Neutrophil (primary cell): ENCODE results near the gene SEC14L1.

Experiments
- H3K27ac ChIP-seq: fragments of 200-600 bp; sonication (generic); 2 replicates; pipeline ENCODE4 v1.5.1; 2016; ENCODE audit warnings: mild to moderate bottlenecking, moderate library complexity
- H3K27me3 ChIP-seq: fragments of 200-600 bp; sonication (generic); 2 replicates; pipeline ENCODE4 v1.6.0; 2016; ENCODE audit warnings: mild to moderate bottlenecking
- H3K36me3 ChIP-seq: fragments of 200-600 bp; sonication (generic); 2 replicates; pipeline ENCODE4 v1.5.1; 2017
- H3K4me1 ChIP-seq, 2 experiments: fragments of 200-600 bp in 1 of 2; sonication (generic) in 1 of 2; 1 replicate in 1 of 2; 2 replicates in 1 of 2; pipeline versions ENCODE4 v1.5.1 to v1.6.1; 2013 to 2016; ENCODE audit warnings: low read depth in 1 of 2, low read length in 1 of 2, mild to moderate bottlenecking in 1 of 2, moderate library complexity in 1 of 2; ENCODE audit not compliant: control insufficient read depth in 1 of 2, insufficient read depth in 1 of 2
- H3K4me3 ChIP-seq, 2 experiments: fragments of 200-600 bp in 1 of 2; sonication (generic) in 1 of 2; 1 replicate in 1 of 2; 2 replicates in 1 of 2; pipeline ENCODE4 v1.5.1; 2013 to 2016; ENCODE audit warnings: low read depth in 1 of 2, low read length in 1 of 2, mild to moderate bottlenecking in 1 of 2, moderate library complexity in 1 of 2
- H3K9me3 ChIP-seq: fragments of 200-600 bp; sonication (generic); 2 replicates; pipeline ENCODE4 v1.5.1; 2016
- TF ChIP-seq, protein P1 (sequence below): fragments of 200-600 bp; sonication (generic); IDR thresholded peaks from 2 replicates; pipeline ENCODE4 v1.5.1; 2016; ENCODE audit warnings: antibody characterized with exemption

Gene SEC14L1

DNA sequence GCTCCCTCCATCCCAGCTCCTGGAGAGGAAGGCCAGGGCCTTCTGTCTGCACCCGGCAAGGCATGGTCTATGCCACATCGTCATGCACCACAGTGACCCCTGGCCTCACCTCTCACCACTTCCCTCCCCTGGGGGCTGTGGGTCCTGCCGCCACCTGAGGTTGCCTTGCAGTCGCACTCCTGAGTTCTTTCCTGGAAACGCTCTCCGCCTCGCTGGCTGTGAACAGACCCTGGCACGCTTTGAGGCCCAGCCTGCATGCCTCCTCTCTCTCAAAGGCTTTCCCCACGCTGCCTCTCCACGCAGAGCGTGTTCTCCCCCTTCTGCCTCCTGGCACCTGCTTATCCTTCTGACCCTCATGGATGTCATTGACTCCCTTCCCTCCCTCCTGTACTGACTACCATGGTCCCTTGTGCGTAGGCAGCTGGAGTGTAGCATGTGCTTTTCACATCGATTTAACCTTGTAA is 45.4 kb downstream of the SEC14L1 start:
- TF ChIP-seq, protein P1, sequence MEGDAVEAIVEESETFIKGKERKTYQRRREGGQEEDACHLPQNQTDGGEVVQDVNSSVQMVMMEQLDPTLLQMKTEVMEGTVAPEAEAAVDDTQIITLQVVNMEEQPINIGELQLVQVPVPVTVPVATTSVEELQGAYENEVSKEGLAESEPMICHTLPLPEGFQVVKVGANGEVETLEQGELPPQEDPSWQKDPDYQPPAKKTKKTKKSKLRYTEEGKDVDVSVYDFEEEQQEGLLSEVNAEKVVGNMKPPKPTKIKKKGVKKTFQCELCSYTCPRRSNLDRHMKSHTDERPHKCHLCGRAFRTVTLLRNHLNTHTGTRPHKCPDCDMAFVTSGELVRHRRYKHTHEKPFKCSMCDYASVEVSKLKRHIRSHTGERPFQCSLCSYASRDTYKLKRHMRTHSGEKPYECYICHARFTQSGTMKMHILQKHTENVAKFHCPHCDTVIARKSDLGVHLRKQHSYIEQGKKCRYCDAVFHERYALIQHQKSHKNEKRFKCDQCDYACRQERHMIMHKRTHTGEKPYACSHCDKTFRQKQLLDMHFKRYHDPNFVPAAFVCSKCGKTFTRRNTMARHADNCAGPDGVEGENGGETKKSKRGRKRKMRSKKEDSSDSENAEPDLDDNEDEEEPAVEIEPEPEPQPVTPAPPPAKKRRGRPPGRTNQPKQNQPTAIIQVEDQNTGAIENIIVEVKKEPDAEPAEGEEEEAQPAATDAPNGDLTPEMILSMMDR = no peak
- peak overlapping the region; percentile 3 for H3K27ac ChIP-seq
- H3K27me3 ChIP-seq = no peaks in the 10 kb centered on the region
- no peak overlapping the region for H3K4me3 ChIP-seq
- H3K36me3 ChIP-seq = peaks cover 61% of the 10 kb centered on the region
- peaks cover 40 to 60% of the 10 kb centered on the region in 2 experiments for H3K4me1 ChIP-seq
- no peaks in the 10 kb centered on the region for H3K9me3 ChIP-seq

DNA sequence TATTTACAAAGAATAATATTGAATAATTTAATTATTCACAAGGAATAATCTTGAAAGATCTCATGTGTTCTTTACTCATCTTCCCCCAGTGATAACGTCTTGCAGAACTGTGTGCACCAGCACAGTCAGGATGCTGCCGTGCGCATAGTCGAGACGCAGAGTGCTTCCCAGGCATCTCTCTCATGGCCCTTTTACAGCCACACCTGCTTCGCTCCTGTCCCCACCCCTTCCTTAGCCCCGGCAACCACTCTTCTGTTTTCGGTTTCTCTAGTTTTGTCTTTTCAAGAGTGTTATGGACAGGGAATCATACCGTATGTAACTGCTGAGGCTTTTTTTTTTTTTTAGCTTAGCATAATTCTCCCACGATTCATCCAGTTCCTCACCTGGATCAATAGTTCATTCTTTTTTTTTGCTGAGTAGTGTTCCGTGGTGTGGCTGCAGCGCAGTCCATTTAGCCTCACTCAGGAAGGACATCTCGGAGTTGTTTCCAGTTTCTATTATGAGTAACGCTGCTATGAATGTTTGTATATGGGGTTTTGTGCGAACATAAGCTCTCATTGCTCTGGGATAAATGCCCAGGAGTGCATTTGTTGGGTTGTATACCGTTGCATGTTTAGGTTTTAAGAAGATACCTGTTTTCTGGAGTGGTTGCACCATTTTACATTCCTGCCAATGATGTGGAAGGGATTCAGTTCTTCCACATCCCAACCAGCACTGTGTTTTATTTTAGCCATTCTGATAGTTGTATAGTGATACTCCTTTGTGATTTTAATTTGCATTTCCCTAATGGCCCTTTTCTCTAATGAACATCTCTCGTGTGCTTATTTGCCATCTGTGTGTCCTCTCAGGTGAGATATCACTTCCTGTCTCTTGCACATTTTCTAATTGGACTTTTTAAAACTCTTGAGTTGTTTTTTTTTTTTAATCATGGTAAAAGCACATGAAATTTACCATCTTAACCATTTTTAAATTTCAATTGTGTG is 47.6 kb downstream of the SEC14L1 start:
- no peak overlapping the region for H3K27ac ChIP-seq
- no peaks in the 10 kb centered on the region for H3K27me3 ChIP-seq
- H3K36me3 ChIP-seq = peaks cover 69% of the 10 kb centered on the region
- TF ChIP-seq, protein P1 = no peak
- peaks cover 21 to 38% of the 10 kb centered on the region in 2 experiments for H3K4me1 ChIP-seq
- H3K4me3 ChIP-seq = no peak overlapping the region
- no peaks in the 10 kb centered on the region for H3K9me3 ChIP-seq

DNA sequence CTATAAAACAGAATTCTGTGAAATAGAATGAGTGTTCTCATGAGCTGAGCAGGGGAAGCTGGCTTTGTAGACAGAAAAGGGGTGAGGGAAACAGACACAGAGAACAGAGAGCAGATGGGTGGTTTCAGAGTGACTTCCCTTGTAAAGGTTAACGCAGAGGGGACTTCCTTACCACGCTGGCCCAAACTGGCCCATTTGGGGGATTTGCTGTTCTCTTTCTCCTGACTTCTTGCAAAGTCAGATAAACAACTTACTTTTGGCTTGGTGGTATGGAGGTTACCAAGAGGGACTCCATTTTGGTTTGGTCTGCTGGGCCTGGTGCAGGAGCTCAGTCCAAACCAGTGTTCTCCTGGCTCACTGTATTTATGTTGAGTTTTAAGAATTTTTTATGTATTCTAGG is 48.4 kb downstream of the SEC14L1 start:
- peaks cover 75% of the 10 kb centered on the region for H3K36me3 ChIP-seq

DNA sequence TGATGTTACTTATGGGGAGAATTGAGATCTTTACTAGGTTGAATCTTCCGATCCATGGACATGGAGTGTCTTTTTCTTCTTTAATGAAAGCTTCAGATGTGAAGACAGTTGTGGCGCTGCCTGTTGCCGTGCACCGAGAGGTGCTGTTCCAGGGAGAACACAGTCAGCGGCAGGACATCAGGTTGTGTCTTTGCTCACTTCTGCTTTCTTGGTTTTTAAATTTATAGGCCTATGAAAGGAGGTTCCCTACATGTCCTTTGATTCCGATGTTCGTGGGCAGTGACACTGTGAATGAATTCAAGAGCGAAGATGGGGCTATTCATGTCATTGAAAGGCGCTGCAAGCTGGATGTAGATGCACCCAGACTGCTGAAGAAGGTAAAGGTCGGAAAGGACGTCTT is 49.8 kb downstream of the SEC14L1 start:
- no peaks in the 10 kb centered on the region for H3K9me3 ChIP-seq
- H3K36me3 ChIP-seq = peaks cover 80% of the 10 kb centered on the region
- peaks cover 2 to 17% of the 10 kb centered on the region in 2 experiments for H3K4me1 ChIP-seq
- no peak overlapping the region for H3K4me3 ChIP-seq
- no peaks in the 10 kb centered on the region for H3K27me3 ChIP-seq
- TF ChIP-seq, protein P1 = no peak
- no peak overlapping the region for H3K27ac ChIP-seq

More for the DNA sequence above, 48.4 kb downstream of the SEC14L1 start:
- no peaks in the 10 kb centered on the region for H3K9me3 ChIP-seq
- no peaks in the 10 kb centered on the region for H3K27me3 ChIP-seq
- H3K4me3 ChIP-seq = no peak overlapping the region
- H3K27ac ChIP-seq = peak overlapping the region; percentile 22
- H3K4me1 ChIP-seq = peaks cover 13 to 30% of the 10 kb centered on the region in 2 experiments
- TF ChIP-seq, protein P1 = no peak

DNA sequence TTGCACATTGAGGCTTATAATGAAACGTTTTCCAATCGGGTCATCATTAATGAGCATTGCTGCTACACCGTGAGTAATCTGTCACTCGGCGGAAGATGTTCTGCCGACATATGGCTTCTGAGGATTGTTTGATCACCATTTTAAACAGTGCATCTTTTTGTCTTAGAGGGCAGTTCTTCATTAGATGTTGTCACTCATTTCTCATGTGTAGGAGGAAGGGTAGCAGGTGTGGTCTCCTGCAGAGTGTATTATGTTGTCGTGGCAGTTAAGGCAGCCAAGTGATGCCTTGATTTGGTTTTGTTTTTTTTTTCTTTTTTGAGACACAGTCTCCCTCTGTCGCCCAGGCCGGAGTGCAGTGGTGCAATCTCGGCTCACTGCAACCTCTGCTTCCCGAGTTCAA is 50.5 kb downstream of the SEC14L1 start:
- Histone ChIP-seq H3K4me1 (peaks cover 2 to 10% of the 10 kb centered on the region in 2 experiments), H3K9me3 (no peaks in the 10 kb centered on the region), H3K4me3 (no peak overlapping the region), H3K36me3 (peaks cover 81% of the 10 kb centered on the region), H3K27me3 (no peaks in the 10 kb centered on the region), H3K27ac (no peak overlapping the region)
- TF ChIP-seq, protein P1 = no peak
